Middle frontal gyrus (tissue), 1 donor: Measurements from ENCODE around the gene GOLGA6L6.
"Not testable (repeated sequence)": the region's sequence is repeated elsewhere in the genome, so short reads cannot be mapped to it uniquely, and the experiment has no call there.

ENCODE experiments used
- DNase-seq: peaks from one replicate; pipeline ENCODE4 v3.0.0-alpha.2; 2015; ENCODE audit warnings: low spot score; ENCODE audit errors: extremely low spot score

The GOLGA6L6 gene, protein sequence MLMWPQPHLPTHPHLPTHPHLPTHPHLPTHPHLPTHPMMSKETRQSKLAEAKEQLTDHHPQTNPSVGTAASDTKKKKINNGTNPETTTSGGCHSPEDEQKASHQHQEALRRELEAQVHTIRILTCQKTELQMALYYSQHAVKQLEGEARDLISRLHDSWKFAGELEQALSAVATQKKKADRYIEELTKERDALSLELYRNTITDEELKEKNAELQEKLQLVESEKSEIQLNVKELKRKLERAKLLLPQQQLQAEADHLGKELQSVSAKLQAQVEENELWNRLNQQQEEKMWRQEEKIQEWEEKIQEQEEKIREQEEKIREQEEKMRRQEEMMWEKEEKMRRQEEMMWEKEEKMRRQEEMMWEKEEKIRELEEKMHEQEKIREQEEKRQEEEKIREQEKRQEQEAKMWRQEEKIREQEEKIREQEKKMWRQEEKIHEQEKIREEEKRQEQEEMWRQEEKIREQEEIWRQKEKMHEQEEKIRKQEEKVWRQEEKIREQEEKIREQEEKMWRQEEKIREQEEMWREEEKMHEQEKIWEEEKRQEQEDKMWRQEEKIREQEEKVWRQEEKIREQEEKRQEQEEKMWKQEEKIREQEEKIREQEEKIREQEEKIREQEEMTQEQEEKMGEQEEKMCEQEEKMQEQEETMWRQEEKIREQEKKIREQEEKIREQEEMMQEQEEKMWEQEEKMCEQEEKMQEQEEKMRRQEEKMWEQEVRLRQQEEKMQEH

DNA sequence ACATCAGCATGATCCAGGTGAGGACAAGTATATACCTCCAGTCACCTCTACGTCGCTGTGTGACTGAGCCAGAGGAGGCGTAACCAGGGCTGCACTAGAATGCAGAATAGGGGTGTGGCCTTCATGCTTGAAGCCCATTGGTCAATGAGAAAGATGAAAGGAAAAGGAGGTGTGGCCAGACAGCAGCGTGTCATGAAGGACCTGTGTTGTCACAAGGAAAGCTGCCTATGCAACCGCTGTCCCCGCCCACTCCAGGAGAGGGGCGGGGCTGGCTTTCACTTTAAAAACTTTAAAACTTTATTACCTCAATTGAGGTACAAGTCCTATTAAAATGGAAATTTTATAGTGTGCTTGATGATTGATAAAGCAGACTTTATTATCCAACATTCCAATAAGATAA, at the start of gene GOLGA6L6:
Gene GOLGA6L6 (minus strand): TSS at position 101 of the 400 bp plus-strand sequence. CDS start 91 bp downstream, at position 10.
- not testable (repeated sequence) for DNase-seq

DNA sequence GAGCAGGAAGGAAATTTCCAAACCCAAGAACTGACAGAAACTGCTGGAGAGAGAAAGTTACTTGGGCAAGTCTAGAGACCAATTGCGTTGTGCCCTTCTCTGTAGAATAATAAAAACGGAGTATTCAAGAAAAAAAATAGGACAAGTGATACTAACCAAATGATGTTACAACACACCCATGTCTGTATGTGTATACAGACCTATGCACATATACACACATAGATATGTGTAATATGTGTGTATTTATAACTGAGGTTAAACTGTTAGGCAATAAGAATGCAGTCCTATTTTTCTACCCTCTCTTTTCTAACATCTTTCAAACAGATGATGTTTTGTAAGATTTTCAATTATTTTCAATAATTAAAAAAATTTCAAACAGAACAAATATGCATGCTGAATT, 48.5 kb upstream of the GOLGA6L6 start:
- not testable (repeated sequence) for DNase-seq

DNA sequence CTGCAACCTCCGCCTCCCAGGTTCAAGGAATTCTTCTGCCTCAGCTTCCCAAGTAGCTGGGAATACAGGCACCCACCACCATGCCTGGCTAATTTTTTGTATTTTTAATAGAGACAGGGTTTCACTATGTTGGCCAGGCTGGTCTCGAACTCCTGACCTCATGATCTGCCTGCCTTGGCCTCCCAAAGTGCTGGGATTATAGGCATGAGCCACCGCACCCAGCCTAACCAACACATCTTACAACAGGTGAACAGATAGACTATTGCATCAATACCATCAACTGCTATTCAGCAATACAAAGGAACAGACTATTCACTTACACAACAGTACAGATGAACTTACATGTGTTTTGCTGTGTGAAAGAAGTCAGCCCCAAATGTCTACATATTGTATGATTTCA, 45.2 kb upstream of the GOLGA6L6 start:
- not testable (repeated sequence) for DNase-seq

DNA sequence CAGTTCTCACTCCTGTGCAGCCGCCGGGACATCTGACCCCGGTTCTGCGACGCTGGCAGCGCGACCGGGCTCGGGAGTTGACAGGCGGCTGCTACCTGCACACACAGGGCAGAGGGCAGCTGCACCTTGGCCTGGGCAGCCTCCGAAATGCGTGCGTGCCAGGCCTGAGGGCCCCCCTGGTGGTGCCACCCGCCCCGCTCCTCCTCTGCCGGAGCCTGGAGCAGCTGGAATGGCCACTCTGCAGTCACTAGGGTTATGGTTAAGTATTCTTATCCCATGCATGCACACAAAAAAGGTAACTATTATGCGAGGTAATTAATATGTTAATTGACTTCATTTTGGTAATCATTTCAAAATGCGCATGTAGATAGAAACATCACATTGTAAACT, 41.1 kb upstream of the GOLGA6L6 start:
- DNase-seq = not testable (repeated sequence)

DNA sequence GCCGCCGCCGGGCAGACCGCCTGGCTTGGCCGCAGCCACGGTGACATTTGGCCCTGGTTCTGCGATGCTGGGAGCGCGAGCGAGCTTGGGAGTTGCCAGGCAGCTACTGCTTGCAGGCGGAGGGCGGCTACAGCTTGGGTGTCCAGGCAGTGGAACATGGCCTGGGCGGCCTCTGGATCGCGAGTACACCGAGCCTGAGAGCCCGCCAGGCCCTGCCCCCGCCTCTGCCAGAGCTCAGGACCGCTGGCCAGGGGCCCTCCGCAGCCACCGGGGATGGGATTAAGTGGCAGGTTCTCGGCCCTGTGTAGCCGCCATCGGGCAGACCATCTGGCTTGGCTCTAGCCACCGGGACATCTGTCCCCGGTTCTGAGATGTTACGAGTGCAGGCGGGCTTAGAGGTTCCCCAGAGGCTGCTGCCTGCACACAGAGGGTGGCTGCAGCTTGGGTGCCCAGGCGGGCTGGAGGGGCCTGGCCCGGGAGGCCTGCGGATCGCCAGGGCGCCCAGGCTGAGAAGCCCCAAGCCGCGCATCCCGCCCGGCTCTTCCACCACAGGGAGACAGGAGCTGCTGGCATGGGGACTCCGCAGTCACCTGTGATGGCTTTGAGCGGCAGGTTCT, 40.6 kb upstream of the GOLGA6L6 start:
- not testable (repeated sequence) for DNase-seq

DNA sequence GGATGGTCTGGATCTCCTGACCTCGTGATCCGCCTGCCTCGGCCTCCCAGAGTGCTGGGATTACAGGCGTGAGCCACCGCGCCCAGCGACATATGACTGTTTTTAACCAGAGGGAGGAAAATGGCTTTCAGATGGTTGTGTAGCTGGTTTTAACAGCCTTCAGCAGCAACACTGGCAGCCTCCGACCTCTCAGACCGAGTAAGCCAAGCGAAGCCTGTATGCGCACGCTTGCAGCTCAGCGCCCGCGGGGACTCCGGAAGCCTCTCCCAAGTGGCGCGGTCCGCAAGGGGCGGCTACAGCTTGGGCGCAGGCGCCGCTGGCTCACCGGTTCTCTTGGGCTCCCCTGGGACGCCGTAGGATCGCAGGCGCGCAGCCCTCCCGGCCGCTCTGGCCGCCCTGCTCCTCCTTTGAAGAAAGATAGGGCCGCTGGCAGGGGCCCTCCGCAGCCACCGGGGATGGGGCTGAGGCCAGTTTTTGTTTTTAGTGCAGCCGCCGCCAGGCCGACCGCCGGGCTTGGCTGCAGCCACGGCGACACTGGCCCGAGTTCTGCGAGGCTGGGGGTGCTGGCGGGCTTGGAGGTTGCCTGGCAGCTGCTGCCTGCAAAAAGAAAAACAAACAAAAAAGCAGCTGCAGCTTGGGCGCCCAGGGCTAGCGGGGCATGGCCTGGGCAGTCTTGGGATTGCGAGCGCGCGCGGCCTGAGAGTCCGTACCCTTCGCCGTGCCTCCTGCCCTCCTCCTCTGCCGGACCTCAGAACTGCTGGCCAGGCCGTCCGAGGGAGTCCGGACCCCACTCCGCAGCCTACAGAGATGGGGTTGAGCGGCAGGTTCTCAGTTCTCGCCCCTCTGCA, 39.9 kb upstream of the GOLGA6L6 start:
- not testable (repeated sequence) for DNase-seq

DNA sequence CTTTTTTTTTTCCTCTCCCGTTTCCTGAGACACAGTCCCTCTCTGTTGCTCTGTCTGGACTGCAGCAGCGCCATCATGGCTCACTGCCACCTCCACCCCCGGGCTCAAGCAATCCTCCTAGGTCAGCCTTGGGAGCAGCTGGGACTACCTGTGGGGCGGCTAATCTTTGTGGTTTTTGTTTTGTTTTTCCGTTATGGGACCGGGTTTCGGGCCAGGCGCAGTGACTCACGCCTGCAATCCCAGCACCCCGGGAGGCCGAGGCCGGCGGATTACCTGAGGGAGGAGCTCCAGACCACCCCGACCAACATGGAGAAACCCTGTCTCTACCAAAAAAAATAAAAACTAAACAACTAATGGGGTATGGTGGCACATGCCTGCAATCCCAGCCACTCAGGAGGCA, 38.1 kb upstream of the GOLGA6L6 start:
- not testable (repeated sequence) for DNase-seq

DNA sequence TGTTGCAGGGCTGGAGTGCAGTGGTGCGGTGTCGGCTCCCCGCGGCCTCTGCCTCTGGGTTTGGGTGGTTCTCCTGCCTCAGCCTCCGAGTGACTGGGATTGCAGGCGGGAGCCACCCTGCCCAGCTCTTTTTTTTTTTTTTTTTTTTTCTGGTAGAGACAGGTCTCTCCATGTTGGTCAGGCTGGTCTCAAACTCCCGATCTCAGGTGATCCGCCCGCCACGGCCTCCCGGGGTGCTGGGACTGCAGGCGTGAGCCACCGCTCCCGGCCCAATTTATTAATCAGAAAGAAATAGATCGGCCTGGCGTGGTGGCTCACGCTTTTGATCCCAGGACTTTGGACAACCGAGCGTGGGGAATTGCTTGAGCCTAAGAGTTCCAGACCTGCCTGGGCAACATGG, 9.7 kb upstream of the GOLGA6L6 start:
- not testable (repeated sequence) for DNase-seq

DNA sequence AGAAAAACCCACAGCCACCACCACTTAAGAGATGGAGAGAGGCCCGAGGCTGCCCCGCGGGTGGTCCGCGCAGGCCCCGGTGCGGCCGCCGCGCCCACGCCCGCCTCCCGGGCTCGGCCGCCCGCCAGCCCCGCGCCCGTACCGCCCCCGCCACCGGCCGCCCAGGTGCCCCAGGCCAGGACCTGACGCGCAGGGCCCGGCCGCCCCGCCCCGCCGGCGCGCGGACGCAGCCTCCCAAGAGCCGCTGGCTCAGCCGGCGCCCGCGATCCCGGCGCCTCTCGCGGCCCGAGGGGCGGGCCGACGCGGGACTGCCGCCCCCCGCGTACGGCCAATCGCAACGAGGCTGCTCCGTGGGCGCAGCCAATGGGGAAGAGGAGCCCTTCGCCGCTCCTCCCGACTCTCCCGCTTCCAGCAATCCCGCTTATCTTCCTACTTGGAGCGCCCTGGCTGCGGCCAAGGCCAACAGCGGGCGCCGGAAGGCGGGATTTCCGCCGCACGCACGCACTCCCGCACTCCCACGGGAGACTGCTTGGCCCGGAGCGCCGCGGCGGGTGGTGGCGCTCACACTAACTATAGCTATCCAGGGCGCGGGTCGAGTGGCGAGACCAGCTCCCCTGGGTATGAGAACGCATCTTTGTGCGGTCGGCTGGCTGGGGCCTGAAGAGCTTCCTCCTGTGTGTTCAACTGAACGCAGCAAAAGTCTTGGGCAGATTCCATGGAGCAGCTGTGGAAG, 35.5 kb downstream of the GOLGA6L6 start:
- not testable (repeated sequence) for DNase-seq

- not testable (repeated sequence) for DNase-seq
Measured at GRCh38 chr15:20502839-20503238, 38.8 kb downstream of the GOLGA6L6 start.

- DNase-seq = not testable (repeated sequence)
Measured at GRCh38 chr15:20501512-20502222, 39.9 kb downstream of the GOLGA6L6 start.

- not testable (repeated sequence) for DNase-seq
Measured at GRCh38 chr15:20497781-20498180, 43.8 kb downstream of the GOLGA6L6 start.

DNA sequence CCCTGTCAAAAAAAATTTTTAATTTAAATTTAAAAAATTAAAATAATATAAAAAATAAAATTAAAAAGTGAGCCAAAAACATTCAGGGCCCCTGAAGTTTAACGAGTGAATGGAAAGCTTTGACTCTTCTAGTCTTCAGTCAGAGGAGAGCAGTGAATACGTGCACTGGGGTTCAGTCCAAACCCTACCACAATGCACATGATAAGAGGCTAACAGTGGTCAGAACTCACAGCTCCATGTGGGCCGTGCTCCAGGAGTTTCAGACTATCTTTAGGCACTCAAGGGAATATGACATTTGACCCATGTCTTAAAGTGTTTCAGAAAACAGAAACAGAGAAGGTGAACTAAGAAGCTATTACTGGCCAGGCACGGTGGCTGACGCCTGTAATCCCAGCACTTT, 48.6 kb downstream of the GOLGA6L6 start:
- DNase-seq = not testable (repeated sequence)

DNA sequence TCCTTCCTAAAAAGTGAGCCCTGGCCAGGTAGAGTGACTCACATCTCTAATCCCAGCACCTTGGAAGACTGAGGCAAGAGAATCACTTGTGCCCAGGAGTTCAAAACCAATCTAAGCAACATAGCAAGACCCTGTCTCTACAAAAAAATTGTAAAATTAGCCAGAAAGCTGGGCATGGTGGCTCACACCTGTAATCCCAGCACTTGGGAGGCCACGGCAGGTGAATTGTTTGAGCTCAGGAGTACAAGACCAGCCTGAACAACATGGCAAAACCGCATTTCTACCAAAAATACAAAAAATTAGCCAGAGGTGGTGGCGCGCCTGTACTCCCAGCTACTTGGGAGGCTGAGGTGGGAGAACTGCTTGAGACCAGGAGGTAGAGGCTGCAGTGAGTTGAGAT, 49.0 kb downstream of the GOLGA6L6 start:
- not testable (repeated sequence) for DNase-seq

GRCh38 chr15:20489320-20489719, 52.3 kb downstream of the GOLGA6L6 start:
- not testable (repeated sequence) for DNase-seq
